GM12878 (cell line): ENCODE data around the gene NLGN1. TPM values are rescaled to one million over a fixed set of nuclear protein-coding genes. Genes with fewer than 3 reads are reported as not detected.

Experiments used
- ATAC-seq: fragments of 200-7000 bp; cut with Tn5 transposase; 3 replicates; pipeline ENCODE4 v1.9.1; 2020; ENCODE audit warnings: mild to moderate bottlenecking, moderate library complexity
- BruUV-seq: library from RNA; stranded (reverse); fragments of 400-500 nt; replicated peaks from 2 replicates; lab custom pipeline; 2021; lab: Mats Ljungman, UMichigan
- CTCF ChIA-PET: fragments of 300-600 bp; sonication (Branson Sonifier 250); formaldehyde crosslinking; extraction: SDS; loops from one replicate; lab custom pipeline; 2021; ENCODE audit warnings: inconsistent platforms; lab: Yijun Ruan, JAX
- POLR2A ChIA-PET: fragments of 350-600 bp; formaldehyde crosslinking; extraction: SDS; loops from one replicate; lab custom pipeline; 2021; ENCODE audit warnings: inconsistent platforms; lab: Charles Lee
- RAD21 ChIA-PET: fragments of 300-600 bp; sonication (Branson Sonifier 250); formaldehyde crosslinking; loops from one replicate; lab custom pipeline; 2023; ENCODE audit warnings: antibody characterized with exemption; ENCODE audit not compliant: unreplicated experiment; lab: Charles Lee
- SMC1A ChIA-PET: fragments of 300-600 bp; sonication (Branson Sonifier 250); formaldehyde crosslinking; loops from one replicate; lab custom pipeline; 2023; ENCODE audit not compliant: unreplicated experiment, uncharacterized antibody; lab: Charles Lee
- DNase-seq: peaks from one replicate; pipeline ENCODE4 v3.0.0-alpha.2; 2011; ENCODE audit warnings: low read depth, low spot score
- FAIRE-seq: peaks from 3 replicates; lab custom pipeline; 2011; peaks lifted over from hg19 to GRCh38; lab: Jason Lieb, UNC
- H2AFZ ChIP-seq: 2 replicates; pipeline ENCODE4 v1.6.0; 2011; ENCODE audit warnings: low read depth, low read length, control low read depth; ENCODE audit not compliant: control insufficient read depth
- H3K27ac ChIP-seq: 2 replicates; pipeline ENCODE4 v1.5.1; 2011; ENCODE audit warnings: control low read depth; ENCODE audit not compliant: control insufficient read depth, insufficient read depth
- H3K27me3 ChIP-seq, 2 experiments: replicated peaks in 1 of 2; 2 replicates each; pipeline versions ENCODE4 v1.6.0 to v1.6.1; 2011; ENCODE audit warnings: low read length in 1 of 2; ENCODE audit not compliant: control insufficient read depth in 2 of 2, insufficient read depth in 2 of 2
- H3K36me3 ChIP-seq, 2 experiments: 2 replicates each; pipeline ENCODE4 v1.5.1; 2011; ENCODE audit warnings: low read length in 1 of 2; ENCODE audit not compliant: control insufficient read depth in 2 of 2, insufficient read depth in 2 of 2
- H3K4me1 ChIP-seq: 2 replicates; pipeline ENCODE4 v1.6.1; 2011; ENCODE audit warnings: mild to moderate bottlenecking, low read length, moderate library complexity, mixed read lengths; ENCODE audit not compliant: control insufficient read depth, insufficient read depth
- H3K4me2 ChIP-seq: 2 replicates; pipeline ENCODE4 v1.6.0; 2011; ENCODE audit warnings: control low read depth; ENCODE audit not compliant: control insufficient read depth, insufficient read depth
- H3K4me3 ChIP-seq: fragments of 200-600 bp; sonication (generic); 2 replicates; pipeline ENCODE4 v1.5.1; 2016
- H3K79me2 ChIP-seq: 2 replicates; pipeline ENCODE4 v1.6.0; 2011; ENCODE audit warnings: low read length; ENCODE audit not compliant: control insufficient read depth, insufficient read depth
- H3K9ac ChIP-seq: 2 replicates; pipeline ENCODE4 v1.8.0; 2011; ENCODE audit warnings: low read length, control low read depth, mixed read lengths; ENCODE audit not compliant: control insufficient read depth, insufficient read depth
- H3K9me3 ChIP-seq: replicated peaks from 3 replicates; pipeline ENCODE4 v1.5.1; 2011; ENCODE audit warnings: mild to moderate bottlenecking, low read length; ENCODE audit not compliant: control insufficient read depth, insufficient read depth
- H4K20me1 ChIP-seq: 2 replicates; pipeline ENCODE4 v1.6.0; 2011; ENCODE audit not compliant: control insufficient read depth, insufficient read depth
- BMI1 ChIP-seq: fragments of 450-650 bp; IDR thresholded peaks from 2 replicates; pipeline ENCODE4 v1.6.1; 2016; ENCODE audit warnings: mild to moderate bottlenecking, moderate library complexity, borderline replicate concordance
- BRCA1 ChIP-seq: IDR thresholded peaks from 2 replicates; pipeline ENCODE4 v1.6.1; 2011; ENCODE audit warnings: low read depth, low read length, improper control_type of control experiment
- GABPA ChIP-seq: IDR thresholded peaks from 2 replicates; pipeline ENCODE4 v1.6.1; 2014; ENCODE audit warnings: antibody characterized with exemption, low read depth, mild to moderate bottlenecking, inconsistent platforms
- NR2C2 ChIP-seq: IDR thresholded peaks from 2 replicates; pipeline ENCODE4 v1.6.1; 2011; ENCODE audit warnings: borderline replicate concordance, low read depth; ENCODE audit not compliant: control insufficient read depth, insufficient read length
- RELA ChIP-seq: fragments of 450-650 bp; IDR thresholded peaks from 2 replicates; pipeline ENCODE4 v1.8.0; 2014; ENCODE audit warnings: borderline replicate concordance; ENCODE audit not compliant: partially characterized antibody
- RUNX3 ChIP-seq: IDR thresholded peaks from 2 replicates; pipeline ENCODE4 v1.6.1; 2012; ENCODE audit warnings: low read length, inconsistent platforms
- SRF ChIP-seq, 2 experiments: IDR thresholded peaks; 2 replicates each; pipeline ENCODE4 v1.6.1; 2011; ENCODE audit warnings: low read depth in 2 of 2, low read length in 2 of 2, mild to moderate bottlenecking in 1 of 2, moderate library complexity in 1 of 2
- STAT3 ChIP-seq: IDR thresholded peaks from 2 replicates; pipeline ENCODE4 v1.6.1; 2011; ENCODE audit warnings: low read depth, low read length, improper control_type of control experiment
- ZNF24 ChIP-seq: fragments of 450-650 bp; IDR thresholded peaks from 2 replicates; pipeline ENCODE4 v1.6.1; 2017; ENCODE audit warnings: antibody characterized with exemption, mild to moderate bottlenecking
- ZNF622 ChIP-seq: fragments of 450-650 bp; IDR thresholded peaks from 2 replicates; pipeline ENCODE4 v1.6.1; 2017; ENCODE audit warnings: mild to moderate bottlenecking, inconsistent platforms
- WGBS: methylation state at CpG from one replicate; pipeline ENCODE4 v1.1.6; 2016; ENCODE audit warnings: low lambda C conversion rate; ENCODE audit not compliant: insufficient replicate concordance, insufficient coverage; ENCODE audit errors: missing lambda C conversion rate; 5-methylcytosine and 5-hydroxymethylcytosine counted together
- in situ Hi-C: fragments of 300-500 bp; cut with MboI; formaldehyde crosslinking; loops from 9 replicates; pipeline ENCODE4 v1.14.3; 2018; ENCODE audit warnings: mixed read lengths
- intact Hi-C: fragments of 100-400 bp; cut with micrococcal nuclease; formaldehyde crosslinking; loops from one replicate; pipeline ENCODE4 v1.14.2; 2022; ENCODE audit not compliant: unreplicated experiment
- polyA plus RNA-seq, 11 experiments: library from polyadenylated mRNA; depleted of rRNA in 4 of 11; unstranded in 6 of 11; stranded (reverse) in 5 of 11; fragments of >200 nt; fragmentation: Nextera tagmentation in 4 of 11; fragmentation: Illumina TruSeq in 1 of 11; extraction: Ambion mirVana in 4 of 11; extraction: Trizol in 1 of 11; gene quantifications; 1 replicate in 1 of 11; 2 replicates in 10 of 11; pipeline versions ENCODE4 v1.2.1 to v1.2.3, GENCODE V29; 2011 to 2016; ENCODE audit warnings: inconsistent platforms in 2 of 11, missing spikeins in 2 of 11, low read depth in 1 of 11
- total RNA-seq, 4 experiments: library from RNA; depleted of rRNA in 3 of 4; stranded (reverse); fragments of >200 nt in 3 of 4; fragmentation: Illumina TruSeq in 1 of 4; extraction: Trizol in 1 of 4; gene quantifications; 2 replicates each; pipeline versions ENCODE4 v1.2.1 to v1.2.3, GENCODE V29; 2013 to 2021
- TF ChIP-seq, protein P1 (sequence below): fragments of 450-650 bp; IDR thresholded peaks from 2 replicates; pipeline ENCODE4 v1.6.1; 2017; ENCODE audit warnings: antibody characterized with exemption, mild to moderate bottlenecking, moderate library complexity
- TF ChIP-seq, protein P2 (sequence below): IDR thresholded peaks from 2 replicates; pipeline ENCODE4 v1.6.1; 2012; ENCODE audit warnings: mild to moderate bottlenecking, low read depth, low read length

NLGN1 gene
- total and polyA plus RNA-seq, 10 of the 15 experiments (the other 5 are each of a cell fraction or from before 2014, with no cell fraction given), result not detected

DNA sequence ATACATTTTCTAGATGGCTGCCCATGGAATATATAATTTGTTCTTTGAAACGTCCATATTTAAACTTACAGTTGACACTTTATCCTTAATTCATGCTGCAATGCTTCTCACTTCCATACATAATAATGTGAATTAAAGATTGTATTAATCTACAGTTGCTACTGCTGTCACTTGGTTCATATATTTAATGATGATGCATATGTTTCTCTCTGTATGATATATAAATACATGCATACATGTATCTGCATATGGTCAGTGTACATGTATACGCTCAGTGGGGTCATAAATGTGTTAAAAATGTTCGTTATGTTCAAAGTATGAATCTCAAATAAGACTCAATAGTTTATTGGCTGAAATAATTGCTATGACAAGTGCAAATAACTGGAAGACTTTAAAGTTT lies 382.5 kb downstream of the NLGN1 start:
- SMC1A ChIA-PET, result no interaction called here
- H3K36me3 ChIP-seq, result no peaks in the 10 kb centered on the region
- ATAC-seq, result no peak
- no peak for TF ChIP-seq ZNF24
- no peak for TF ChIP-seq SRF (IDR thresholded peaks at IDR 0.05; ENCODE audit: low read depth in 2 of 2, low read length in 2 of 2)
- no peak for TF ChIP-seq RUNX3
- TF ChIP-seq NR2C2, result no peak
- no peak for TF ChIP-seq RELA
- TF ChIP-seq GABPA, result no peak
- no peak for TF ChIP-seq BMI1
- TF ChIP-seq BRCA1, result no peak
- TF ChIP-seq STAT3, result no peak
- TF ChIP-seq ZNF622, result no peak
- TF ChIP-seq, all 136 proteins: peak for 0
- intact Hi-C loops, result no loop called here
- Histone ChIP-seq H4K20me1 (no peaks in the 10 kb centered on the region), H3K4me1 (no peaks in the 10 kb centered on the region), H3K79me2 (no peaks in the 10 kb centered on the region), H2AFZ (no peak overlapping the region), H3K27ac (no peak overlapping the region), H3K9ac (no peak overlapping the region), H3K27me3 (no peaks in the 10 kb centered on the region), H3K4me3 (no peak overlapping the region), H3K9me3 (no peaks in the 10 kb centered on the region), H3K4me2 (no peak overlapping the region)
- BruUV-seq, result no TSS peak
- in situ Hi-C loops, result no loop called here
- ChIA-PET POLR2A (no interaction called here), CTCF (no interaction called here), RAD21 (no interaction called here)
- DNase-seq, result no peak
- FAIRE-seq, result no peak
- WGBS, result 7% methylated on average over 3 of the region's 3 CpGs

DNA sequence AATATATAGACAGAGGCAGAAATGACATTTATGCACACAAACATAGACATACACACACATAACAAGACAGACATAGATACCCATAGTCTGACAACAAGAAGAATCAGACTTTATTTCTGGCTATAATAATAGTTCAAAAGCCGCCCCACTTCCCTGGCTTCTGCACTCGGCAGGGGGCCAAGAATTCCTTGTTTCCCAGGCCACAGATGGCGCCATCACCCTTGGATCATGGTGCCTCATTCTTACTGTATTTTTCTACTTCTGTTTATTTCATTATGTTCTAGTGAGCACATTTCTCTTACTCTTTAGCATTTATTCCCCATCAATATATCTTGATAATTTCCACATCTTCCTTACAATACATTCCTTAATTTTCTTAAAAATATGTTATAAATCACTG lies 387.5 kb downstream of the NLGN1 start:
- ChIA-PET RAD21 (no interaction called here), POLR2A (no interaction called here), CTCF (no interaction called here)

More for the DNA sequence above, 387.5 kb downstream of the NLGN1 start:
- no peaks in the 10 kb centered on the region for H4K20me1 ChIP-seq
- H2AFZ ChIP-seq, result no peak overlapping the region
- no peak overlapping the region for H3K9ac ChIP-seq
- H3K36me3 ChIP-seq, result no peaks in the 10 kb centered on the region
- no peak for DNase-seq
- no peaks in the 10 kb centered on the region for H3K27me3 ChIP-seq
- no peak overlapping the region for H3K4me3 ChIP-seq
- H3K4me2 ChIP-seq, result no peak overlapping the region
- in situ Hi-C loops, result no loop called here
- SMC1A ChIA-PET, result interaction anchor here (1.0 kb wide), 1 partner anchor 10 kb away, joined by 3 read pairs; no protein-coding TSS in a partner anchor
- FAIRE-seq, result no peak
- WGBS, result 10% methylated on average over 3 of the region's 3 CpGs
- no peak for ATAC-seq
- no peak for TF ChIP-seq RUNX3
- TF ChIP-seq, protein P1, sequence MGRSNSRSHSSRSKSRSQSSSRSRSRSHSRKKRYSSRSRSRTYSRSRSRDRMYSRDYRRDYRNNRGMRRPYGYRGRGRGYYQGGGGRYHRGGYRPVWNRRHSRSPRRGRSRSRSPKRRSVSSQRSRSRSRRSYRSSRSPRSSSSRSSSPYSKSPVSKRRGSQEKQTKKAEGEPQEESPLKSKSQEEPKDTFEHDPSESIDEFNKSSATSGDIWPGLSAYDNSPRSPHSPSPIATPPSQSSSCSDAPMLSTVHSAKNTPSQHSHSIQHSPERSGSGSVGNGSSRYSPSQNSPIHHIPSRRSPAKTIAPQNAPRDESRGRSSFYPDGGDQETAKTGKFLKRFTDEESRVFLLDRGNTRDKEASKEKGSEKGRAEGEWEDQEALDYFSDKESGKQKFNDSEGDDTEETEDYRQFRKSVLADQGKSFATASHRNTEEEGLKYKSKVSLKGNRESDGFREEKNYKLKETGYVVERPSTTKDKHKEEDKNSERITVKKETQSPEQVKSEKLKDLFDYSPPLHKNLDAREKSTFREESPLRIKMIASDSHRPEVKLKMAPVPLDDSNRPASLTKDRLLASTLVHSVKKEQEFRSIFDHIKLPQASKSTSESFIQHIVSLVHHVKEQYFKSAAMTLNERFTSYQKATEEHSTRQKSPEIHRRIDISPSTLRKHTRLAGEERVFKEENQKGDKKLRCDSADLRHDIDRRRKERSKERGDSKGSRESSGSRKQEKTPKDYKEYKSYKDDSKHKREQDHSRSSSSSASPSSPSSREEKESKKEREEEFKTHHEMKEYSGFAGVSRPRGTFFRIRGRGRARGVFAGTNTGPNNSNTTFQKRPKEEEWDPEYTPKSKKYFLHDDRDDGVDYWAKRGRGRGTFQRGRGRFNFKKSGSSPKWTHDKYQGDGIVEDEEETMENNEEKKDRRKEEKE, result no peak
- TF ChIP-seq, protein P2, sequence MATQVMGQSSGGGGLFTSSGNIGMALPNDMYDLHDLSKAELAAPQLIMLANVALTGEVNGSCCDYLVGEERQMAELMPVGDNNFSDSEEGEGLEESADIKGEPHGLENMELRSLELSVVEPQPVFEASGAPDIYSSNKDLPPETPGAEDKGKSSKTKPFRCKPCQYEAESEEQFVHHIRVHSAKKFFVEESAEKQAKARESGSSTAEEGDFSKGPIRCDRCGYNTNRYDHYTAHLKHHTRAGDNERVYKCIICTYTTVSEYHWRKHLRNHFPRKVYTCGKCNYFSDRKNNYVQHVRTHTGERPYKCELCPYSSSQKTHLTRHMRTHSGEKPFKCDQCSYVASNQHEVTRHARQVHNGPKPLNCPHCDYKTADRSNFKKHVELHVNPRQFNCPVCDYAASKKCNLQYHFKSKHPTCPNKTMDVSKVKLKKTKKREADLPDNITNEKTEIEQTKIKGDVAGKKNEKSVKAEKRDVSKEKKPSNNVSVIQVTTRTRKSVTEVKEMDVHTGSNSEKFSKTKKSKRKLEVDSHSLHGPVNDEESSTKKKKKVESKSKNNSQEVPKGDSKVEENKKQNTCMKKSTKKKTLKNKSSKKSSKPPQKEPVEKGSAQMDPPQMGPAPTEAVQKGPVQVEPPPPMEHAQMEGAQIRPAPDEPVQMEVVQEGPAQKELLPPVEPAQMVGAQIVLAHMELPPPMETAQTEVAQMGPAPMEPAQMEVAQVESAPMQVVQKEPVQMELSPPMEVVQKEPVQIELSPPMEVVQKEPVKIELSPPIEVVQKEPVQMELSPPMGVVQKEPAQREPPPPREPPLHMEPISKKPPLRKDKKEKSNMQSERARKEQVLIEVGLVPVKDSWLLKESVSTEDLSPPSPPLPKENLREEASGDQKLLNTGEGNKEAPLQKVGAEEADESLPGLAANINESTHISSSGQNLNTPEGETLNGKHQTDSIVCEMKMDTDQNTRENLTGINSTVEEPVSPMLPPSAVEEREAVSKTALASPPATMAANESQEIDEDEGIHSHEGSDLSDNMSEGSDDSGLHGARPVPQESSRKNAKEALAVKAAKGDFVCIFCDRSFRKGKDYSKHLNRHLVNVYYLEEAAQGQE, result no peak
- TF ChIP-seq, all 136 proteins: peak for 0
- no peaks in the 10 kb centered on the region for H3K79me2 ChIP-seq
- intact Hi-C loops, result no loop called here
- H3K27ac ChIP-seq, result no peak overlapping the region
- no peaks in the 10 kb centered on the region for H3K9me3 ChIP-seq
- no peaks in the 10 kb centered on the region for H3K4me1 ChIP-seq
- BruUV-seq, result no TSS peak
